Adipocyte (in vitro differentiated cells): ENCODE results near the gene MRPS5.

Experiments
- DNase-seq: peaks from one replicate; pipeline ENCODE4 v3.0.0-alpha.2; 2015; ENCODE audit warnings: low read depth
- H3K27me3 ChIP-seq: replicated peaks from 2 replicates; pipeline ENCODE4 v1.7.0; 2013; ENCODE audit warnings: mild to moderate bottlenecking, low read length, moderate library complexity; ENCODE audit not compliant: control insufficient read depth, insufficient read depth
- H3K36me3 ChIP-seq: 2 replicates; pipeline ENCODE4 v1.7.0; 2013; ENCODE audit warnings: low read length, mild to moderate bottlenecking, moderate library complexity; ENCODE audit not compliant: control insufficient read depth, insufficient read depth, severe bottlenecking
- H3K4me1 ChIP-seq: 2 replicates; pipeline ENCODE4 v1.7.0; 2013; ENCODE audit warnings: mild to moderate bottlenecking, low read length, moderate library complexity; ENCODE audit not compliant: control insufficient read depth, insufficient read depth
- H3K4me3 ChIP-seq: 2 replicates; pipeline ENCODE4 v1.7.0; 2013; ENCODE audit warnings: mild to moderate bottlenecking, low read length, moderate library complexity
- H3K9ac ChIP-seq: 2 replicates; pipeline ENCODE4 v1.7.0; 2013; ENCODE audit warnings: mild to moderate bottlenecking, low read length, moderate library complexity
- H3K9me3 ChIP-seq: 2 replicates; pipeline ENCODE4 v1.7.0; 2013; ENCODE audit warnings: mild to moderate bottlenecking, low read length, moderate library complexity; ENCODE audit not compliant: control insufficient read depth

MRPS5 gene

DNA sequence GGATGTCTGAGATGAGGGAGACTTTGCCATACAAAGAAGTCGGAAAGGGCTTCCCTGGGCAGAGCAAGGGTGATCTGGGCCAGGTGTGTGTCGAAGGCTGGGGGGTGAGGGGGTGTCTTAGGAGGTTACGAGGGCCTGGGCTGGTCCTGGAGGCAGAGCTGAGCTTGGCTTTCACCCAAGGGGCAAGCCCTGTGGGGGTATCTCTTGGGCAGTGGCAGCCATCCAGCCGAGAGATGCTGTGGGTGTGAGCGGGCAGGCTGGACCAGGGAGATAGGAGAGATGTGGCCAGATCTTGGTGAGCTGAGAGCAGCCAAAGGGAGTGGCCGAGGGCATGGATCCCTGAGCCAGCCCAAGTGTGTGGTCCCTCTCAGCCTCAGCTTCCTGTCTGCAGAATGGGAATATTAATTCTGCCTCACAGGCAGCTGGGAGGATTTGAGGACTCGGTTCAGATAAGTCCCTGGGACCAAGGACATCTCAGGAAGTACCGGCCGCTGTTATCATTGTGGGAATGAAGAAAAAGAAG, 63.1 kb downstream of the MRPS5 start:
- no peak overlapping the region for H3K9ac ChIP-seq
- no peaks in the 10 kb centered on the region for H3K4me1 ChIP-seq
- peaks cover 70% of the 10 kb centered on the region for H3K27me3 ChIP-seq
- H3K4me3 ChIP-seq = no peak overlapping the region
- no peaks in the 10 kb centered on the region for H3K36me3 ChIP-seq
- H3K9me3 ChIP-seq = no peaks in the 10 kb centered on the region
- DNase-seq = no peak

DNA sequence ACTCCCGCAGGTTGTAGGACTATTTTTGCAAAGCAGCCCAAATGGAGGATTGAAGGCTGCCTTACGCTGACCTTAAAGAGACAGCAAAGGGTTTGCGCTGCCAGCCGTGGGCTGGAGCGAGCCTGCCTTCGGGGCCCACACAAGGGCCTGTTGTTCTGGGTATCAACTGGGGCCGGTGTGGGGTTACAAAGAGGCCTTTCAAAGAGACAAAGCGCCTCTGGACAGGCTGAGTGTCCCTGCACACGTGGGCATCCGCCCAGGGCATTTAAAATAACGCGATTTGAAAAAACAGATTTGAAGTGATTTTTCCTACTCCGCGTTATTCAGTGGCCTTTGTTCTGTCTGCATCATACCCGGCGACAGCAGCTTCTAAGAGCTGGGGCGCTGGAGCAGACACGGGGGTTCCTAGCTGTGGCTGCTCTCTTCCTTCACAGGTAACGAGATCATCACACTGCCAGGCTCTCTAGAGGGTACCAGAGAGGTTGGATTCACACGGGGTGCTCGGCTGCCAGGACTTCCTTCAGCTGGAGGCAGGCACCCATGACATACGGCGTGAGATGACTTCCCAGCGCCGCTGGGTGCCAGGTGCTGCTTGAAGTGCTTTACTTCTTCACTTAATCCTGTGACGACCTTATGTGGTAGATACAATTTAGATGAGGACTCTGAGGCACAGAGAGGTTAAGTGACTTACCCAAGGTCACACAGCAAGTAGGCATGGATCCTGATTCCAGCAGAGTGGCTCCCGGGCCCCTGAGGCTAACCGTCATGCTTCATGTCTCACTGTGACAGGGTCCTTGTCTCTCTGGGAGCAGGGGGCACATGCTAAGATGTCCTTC, 63.9 kb downstream of the MRPS5 start:
- no peaks in the 10 kb centered on the region for H3K9me3 ChIP-seq
- no peaks in the 10 kb centered on the region for H3K36me3 ChIP-seq
- no peak for DNase-seq
- H3K4me3 ChIP-seq = no peak overlapping the region
- H3K9ac ChIP-seq = no peak overlapping the region
- H3K27me3 ChIP-seq = peaks cover 70% of the 10 kb centered on the region
- H3K4me1 ChIP-seq = no peaks in the 10 kb centered on the region

- Histone ChIP-seq H3K36me3 (no peaks in the 10 kb centered on the region), H3K4me1 (no peaks in the 10 kb centered on the region), H3K4me3 (no peak overlapping the region), H3K9me3 (no peaks in the 10 kb centered on the region), H3K9ac (no peak overlapping the region), H3K27me3 (peaks cover 72% of the 10 kb centered on the region)
- no peak for DNase-seq
Measured at GRCh38 chr2:95056461-95057459, 64.8 kb downstream of the MRPS5 start.

- Histone ChIP-seq H3K27me3 (peaks cover 69% of the 10 kb centered on the region), H3K4me1 (no peaks in the 10 kb centered on the region), H3K9me3 (no peaks in the 10 kb centered on the region), H3K4me3 (no peak overlapping the region), H3K9ac (no peak overlapping the region), H3K36me3 (no peaks in the 10 kb centered on the region)
- no peak for DNase-seq
Measured at GRCh38 chr2:95056044-95056443, 65.6 kb downstream of the MRPS5 start.

GRCh38 chr2:95055262-95055661, 66.3 kb downstream of the MRPS5 start:
- Histone ChIP-seq H3K27me3 (peaks cover 66% of the 10 kb centered on the region), H3K4me3 (no peak overlapping the region), H3K4me1 (no peaks in the 10 kb centered on the region), H3K9me3 (no peaks in the 10 kb centered on the region), H3K36me3 (no peaks in the 10 kb centered on the region), H3K9ac (no peak overlapping the region)
- DNase-seq = no peak

DNA sequence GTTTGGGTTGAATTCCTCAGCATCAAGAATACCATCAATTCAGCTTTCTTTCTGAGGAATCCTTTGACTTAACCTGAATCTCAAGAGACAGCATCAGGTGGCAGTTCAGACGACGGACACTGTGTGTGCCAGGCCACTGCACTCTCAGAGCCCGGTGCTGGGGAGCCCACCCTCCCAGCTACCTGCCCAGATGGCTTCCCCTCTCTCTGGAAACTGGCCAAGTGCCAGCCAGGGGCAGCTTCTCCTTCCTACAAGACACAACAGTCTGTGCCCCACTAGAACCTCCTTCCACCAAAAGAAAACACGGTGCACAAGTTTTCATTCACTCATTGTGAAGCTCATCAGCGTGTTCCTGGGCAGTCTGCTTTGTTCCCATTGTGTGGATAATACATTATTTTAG, 67.6 kb downstream of the MRPS5 start:
- H3K4me3 ChIP-seq = no peak overlapping the region
- no peaks in the 10 kb centered on the region for H3K36me3 ChIP-seq
- H3K27me3 ChIP-seq = peaks cover 72% of the 10 kb centered on the region
- no peaks in the 10 kb centered on the region for H3K4me1 ChIP-seq
- DNase-seq = no peak
- no peak overlapping the region for H3K9ac ChIP-seq
- no peaks in the 10 kb centered on the region for H3K9me3 ChIP-seq

GRCh38 chr2:95053543-95053942, 68.1 kb downstream of the MRPS5 start:
- Histone ChIP-seq H3K27me3 (peaks cover 72% of the 10 kb centered on the region), H3K36me3 (no peaks in the 10 kb centered on the region), H3K4me1 (no peaks in the 10 kb centered on the region), H3K9ac (no peak overlapping the region), H3K9me3 (no peaks in the 10 kb centered on the region), H3K4me3 (no peak overlapping the region)
- DNase-seq = no peak

DNA sequence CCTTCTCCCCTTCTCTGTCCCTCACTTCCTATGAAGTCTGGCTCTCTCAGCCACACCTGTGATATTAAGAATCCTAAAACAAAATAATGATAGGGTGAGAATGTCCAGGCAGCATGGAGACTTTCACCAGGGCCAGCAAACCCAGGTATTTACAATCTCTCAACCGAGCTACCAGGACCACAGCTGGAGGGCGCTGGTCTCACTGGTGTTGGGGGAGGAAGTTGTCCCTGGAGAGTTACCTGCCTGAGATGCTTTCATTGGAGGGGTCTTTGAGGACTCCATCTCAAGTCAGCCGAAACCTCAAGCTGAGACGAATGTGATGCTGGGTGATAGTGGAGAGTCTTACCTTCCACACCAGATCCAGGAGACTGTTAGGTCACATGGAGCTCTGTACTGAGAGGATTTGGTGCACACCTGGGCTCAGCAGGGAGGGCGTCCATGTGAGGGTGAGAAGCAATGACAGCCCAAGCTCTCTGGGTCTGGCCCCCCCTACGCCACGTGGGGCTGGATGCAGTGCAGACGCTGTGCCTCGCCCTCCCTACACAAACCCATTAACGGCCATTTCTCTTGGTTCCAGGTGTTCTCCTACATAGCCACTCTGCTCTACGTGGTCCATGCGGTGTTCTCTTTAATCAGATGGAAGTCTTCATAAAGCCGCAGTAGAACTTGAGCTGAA, 68.7 kb downstream of the MRPS5 start:
- no peak for DNase-seq
- H3K9me3 ChIP-seq = no peaks in the 10 kb centered on the region
- H3K4me1 ChIP-seq = no peaks in the 10 kb centered on the region
- H3K36me3 ChIP-seq = no peaks in the 10 kb centered on the region
- H3K27me3 ChIP-seq = peaks cover 72% of the 10 kb centered on the region
- no peak overlapping the region for H3K9ac ChIP-seq
- no peak overlapping the region for H3K4me3 ChIP-seq

- no peaks in the 10 kb centered on the region for H3K9me3 ChIP-seq
- no peaks in the 10 kb centered on the region for H3K36me3 ChIP-seq
- peaks cover 74% of the 10 kb centered on the region for H3K27me3 ChIP-seq
- no peak overlapping the region for H3K9ac ChIP-seq
- H3K4me3 ChIP-seq = no peak overlapping the region
- no peak for DNase-seq
- no peaks in the 10 kb centered on the region for H3K4me1 ChIP-seq
Measured at GRCh38 chr2:95052307-95052706, 69.3 kb downstream of the MRPS5 start.

GRCh38 chr2:95051626-95052025, 70.0 kb downstream of the MRPS5 start:
- DNase-seq = no peak
- no peaks in the 10 kb centered on the region for H3K4me1 ChIP-seq
- no peaks in the 10 kb centered on the region for H3K36me3 ChIP-seq
- H3K9ac ChIP-seq = no peak overlapping the region
- H3K27me3 ChIP-seq = peaks cover 79% of the 10 kb centered on the region
- H3K9me3 ChIP-seq = no peaks in the 10 kb centered on the region
- no peak overlapping the region for H3K4me3 ChIP-seq
